A549 (cell line): ENCODE results near the gene POLE.

ENCODE experiments used
- BHLHE40 ChIP-seq: IDR thresholded peaks from 2 replicates; pipeline ENCODE4 v1.6.1; 2012; ENCODE audit warnings: low read depth, low read length, inconsistent platforms
- CEBPB ChIP-seq, 2 experiments: fragments of >200 bp in 1 of 2; sonication (Bioruptor Twin) in 1 of 2; formaldehyde crosslinking in 1 of 2; IDR thresholded peaks; 2 replicates each; pipeline ENCODE4 v1.6.1; 2012 to 2016
- CTCF ChIP-seq: fragments of >200 bp; sonication (Bioruptor Twin); formaldehyde crosslinking; IDR thresholded peaks from 3 replicates; pipeline ENCODE4 v1.5.1; 2016
- FOSL2 ChIP-seq, 2 experiments: fragments of 450-650 bp in 1 of 2; fragments of >200 bp in 1 of 2; sonication (Bioruptor Twin) in 1 of 2; formaldehyde crosslinking; IDR thresholded peaks; 2 replicates each; pipeline versions ENCODE4 v1.5.0 to v1.6.1; 2016 to 2020; ENCODE audit warnings: mild to moderate bottlenecking in 1 of 2, moderate library complexity in 1 of 2
- NPAS2 ChIP-seq: fragments of 250-450 bp; sonication (Bioruptor Pico); IDR thresholded peaks from 2 replicates; pipeline ENCODE4 v1.8.0; 2022; ENCODE audit warnings: mild to moderate bottlenecking, moderate library complexity, borderline replicate concordance
- POLR2AphosphoS2 ChIP-seq: conservative IDR thresholded peaks from 2 replicates; pipeline ENCODE4 v1.6.1; 2012; ENCODE audit warnings: low read length, improper control_type of control experiment, inconsistent platforms

- no peak for TF ChIP-seq BHLHE40
- no peak for TF ChIP-seq CEBPB (IDR thresholded peaks at IDR 0.05)
- TF ChIP-seq CTCF, result no peak
- TF ChIP-seq FOSL2 (IDR thresholded peaks at IDR 0.05), result no peak
- TF ChIP-seq FOSL2 (CRISPR knock-in tag; IDR thresholded peaks at IDR 0.05), result no peak
- no peak for TF ChIP-seq NPAS2
- no peak for TF ChIP-seq POLR2AphosphoS2
These were observed 64.6 kb downstream of the POLE start for GRCh38 chr12:132622437-132623071.
